Activated CD4-positive, CD25-positive, alpha-beta regulatory T cell treated with anti-CD3 and anti-CD28 coated beads, Interleukin-2, amount 50 U/mL, for 72 hours (primary cell): Measurements from ENCODE around the gene CNTNAP5.

Experiments used
- DNase-seq: peaks from one replicate; pipeline ENCODE4 v3.0.0; 2021

Gene CNTNAP5

DNA sequence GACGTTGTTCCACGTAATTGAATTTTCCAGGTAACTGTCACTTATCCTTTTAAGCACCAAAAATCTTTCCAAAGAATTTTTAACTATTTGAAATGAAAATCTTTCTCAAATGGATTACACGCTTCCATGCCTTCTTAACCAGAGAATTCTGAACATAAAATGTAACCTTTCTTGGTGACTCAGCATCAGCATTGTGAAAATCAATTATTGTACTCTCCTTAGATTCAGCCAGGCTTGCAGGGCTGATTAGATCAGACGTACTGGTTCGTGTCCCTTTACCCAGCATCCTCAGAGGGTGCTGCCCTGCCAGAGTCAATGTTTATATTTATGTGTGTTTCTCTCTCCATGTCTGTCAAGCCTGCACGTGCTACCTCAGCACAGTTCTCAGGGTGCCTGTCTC lies 623.9 kb downstream of the CNTNAP5 start:
- DNase-seq = no peak

DNA sequence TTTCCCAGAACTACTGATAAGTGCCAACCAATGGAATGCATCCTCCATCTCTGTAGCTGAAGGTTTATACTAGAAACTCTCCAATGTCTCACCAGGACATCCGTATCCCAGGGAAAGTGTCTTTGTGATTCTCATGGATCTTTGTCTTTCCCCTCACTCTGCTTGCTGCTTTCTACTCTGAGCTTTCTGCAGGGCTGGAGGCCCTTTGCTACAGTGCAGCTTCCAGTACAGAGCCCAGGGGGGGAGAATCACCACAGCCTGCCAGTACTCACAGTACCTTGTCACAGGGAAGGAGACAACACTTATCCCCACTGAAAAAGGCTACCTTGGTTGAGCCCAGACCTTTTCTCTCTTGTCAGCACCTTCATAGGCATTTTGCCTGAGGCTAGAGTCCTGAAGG lies 627.0 kb downstream of the CNTNAP5 start:
- DNase-seq = no peak

DNA sequence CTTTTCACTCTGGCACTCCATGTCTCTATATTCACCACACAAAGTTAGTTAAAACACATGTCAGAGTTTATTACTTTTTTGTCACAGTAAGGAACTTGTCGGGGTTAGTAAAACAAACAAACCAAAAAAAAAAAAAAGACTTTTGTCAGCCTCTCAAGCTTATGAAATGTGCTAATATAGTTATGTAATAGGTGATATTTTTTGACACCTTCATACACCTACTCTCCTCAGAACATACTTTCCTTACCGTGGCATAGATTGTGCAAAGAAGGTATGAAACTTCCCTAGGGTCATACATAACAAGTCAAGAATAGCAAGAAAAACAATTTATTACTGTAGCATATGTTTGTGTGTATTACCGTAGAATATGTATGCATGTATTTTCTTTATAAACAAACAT lies 633.3 kb downstream of the CNTNAP5 start:
- DNase-seq = no peak

DNA sequence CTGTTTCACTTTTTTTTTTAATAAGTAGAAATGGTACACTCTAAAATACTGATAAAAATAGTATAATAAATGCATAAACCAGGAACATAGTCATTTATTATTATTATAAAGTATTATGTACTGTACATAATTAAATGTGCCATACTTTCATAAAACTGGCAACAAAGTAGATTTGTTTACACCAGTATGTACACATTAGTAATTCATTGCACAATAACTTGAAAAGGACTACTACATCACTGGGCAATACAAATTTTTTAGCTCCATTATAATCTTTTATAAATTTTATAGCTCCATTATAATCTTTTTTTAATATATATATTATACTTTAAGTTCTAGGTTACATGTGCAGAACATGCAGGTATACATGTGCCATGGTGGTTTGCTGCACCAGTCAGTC lies 636.5 kb downstream of the CNTNAP5 start:
- DNase-seq = no peak

DNA sequence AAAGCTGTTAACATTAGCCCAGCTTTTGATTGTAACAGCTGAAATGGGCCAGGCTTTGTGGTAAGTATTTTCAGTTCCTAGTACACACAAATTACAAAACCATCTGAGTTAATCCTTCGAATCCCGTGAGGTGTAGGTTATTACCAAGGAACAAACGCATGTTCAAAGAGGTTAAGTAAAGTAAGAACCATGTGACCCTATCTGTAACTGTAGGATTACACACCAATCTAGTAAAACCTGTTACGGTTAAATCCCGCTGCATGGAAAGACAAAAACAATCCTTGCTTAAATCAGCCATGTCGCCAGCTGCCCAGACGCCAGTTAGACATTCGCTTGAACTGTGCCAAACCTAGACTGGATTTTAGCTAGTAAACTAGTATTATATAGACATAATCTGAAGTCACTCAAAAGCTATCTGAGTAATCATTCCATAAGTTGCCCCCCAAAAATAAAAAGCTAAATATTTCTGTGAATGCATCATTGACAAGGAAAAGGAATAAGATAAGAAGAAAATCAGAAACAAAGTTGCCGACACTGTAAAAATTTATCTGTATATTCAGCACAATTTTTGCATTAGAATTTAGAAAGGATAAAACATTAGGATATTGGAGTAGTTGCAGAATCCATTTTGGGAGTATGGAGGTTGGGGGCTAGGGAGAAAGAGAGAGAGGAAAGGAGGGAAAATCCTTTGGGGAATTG lies 638.0 kb downstream of the CNTNAP5 start:
- no peak for DNase-seq

DNA sequence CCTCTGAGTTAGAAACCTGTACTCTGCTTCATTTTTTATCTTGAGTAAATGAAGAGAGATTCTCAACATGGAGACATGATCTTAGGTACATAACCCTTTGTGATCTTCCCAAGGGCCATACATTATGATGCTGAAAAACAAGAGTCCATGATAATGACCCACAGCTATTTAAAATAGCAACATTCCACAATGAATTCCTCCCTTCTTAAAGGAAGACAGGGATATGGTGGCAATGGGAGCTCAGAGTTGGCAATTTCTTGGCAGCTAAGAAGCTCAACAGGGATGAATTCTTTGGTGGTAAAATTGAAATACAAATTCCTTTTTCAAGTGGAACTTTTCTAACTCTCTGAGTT lies 638.5 kb downstream of the CNTNAP5 start:
- no peak for DNase-seq

DNA sequence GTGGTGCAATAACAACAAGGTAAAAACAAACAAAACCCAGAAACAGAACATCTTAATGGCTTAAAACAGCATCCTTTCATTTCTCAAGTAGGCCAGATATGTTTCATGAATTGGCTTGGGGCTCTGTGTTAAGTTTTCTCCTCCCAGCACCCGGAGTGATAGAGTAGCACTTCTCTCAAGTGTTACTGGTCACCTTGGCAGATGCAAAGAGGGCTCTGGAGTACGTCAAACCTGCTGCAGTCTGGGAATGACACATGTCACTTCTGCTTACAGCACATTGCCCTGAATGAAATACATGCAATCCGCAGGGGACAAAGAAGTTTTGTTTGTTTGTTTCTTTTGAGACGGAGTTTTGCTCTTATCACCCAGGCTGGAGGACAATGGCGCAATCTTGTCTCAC lies 639.3 kb downstream of the CNTNAP5 start:
- no peak for DNase-seq

DNA sequence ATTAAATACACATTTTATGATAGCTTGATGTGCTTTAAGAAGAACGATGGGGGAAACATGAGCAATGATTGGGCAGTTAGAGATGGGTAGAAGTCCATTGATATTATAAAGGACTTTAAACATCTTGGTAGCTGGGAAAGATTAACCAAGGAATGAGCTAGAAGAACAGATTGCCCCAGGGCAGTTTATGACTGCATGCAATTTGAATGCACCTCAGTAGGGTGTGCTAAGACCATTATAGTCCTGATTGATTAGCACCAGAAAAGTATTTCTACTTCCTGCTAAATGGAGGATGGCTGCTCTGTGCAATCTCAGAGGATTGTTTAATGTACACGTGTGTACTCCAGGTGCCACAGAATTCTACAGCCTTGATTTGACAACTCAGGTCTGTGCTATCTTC lies 641.9 kb downstream of the CNTNAP5 start:
- no peak for DNase-seq

DNA sequence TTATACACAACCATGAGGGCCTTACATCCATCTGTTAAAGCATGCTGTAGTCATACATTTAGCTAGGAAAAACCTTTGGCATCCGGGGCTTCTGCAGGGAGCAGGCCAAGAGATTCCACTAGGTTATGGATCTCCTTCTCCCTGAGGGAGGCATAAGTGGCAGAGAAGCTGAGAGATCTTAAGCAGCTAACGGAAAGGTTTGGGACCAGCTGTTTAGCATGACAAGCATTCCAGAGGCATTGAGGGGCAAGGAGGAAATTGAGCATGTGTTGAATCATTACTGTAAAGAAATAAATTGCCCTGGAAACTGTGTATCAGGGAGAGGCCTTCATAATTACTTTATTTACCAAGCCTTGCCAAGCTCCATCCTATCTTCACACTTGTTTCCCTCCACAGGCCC lies 643.1 kb downstream of the CNTNAP5 start:
- no peak for DNase-seq

DNA sequence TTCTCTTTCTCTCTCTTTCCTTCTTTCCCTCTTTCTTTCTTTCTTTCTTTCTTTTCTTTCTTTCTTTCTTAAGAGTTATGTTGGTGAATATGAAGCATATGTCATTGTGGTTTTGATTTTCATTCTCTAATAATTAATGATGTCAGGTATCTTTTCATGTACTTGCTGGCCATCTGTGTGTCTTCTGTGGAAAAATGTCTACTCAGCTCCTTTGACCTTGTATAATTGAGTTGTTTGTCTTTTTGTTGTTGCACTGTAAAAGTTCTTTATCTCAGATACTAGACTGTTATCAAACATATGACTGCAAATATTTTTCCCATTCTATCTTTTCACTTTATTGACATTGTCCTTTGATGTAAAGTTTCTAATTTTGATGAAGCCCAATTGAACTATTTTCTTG lies 645.1 kb downstream of the CNTNAP5 start:
- no peak for DNase-seq

DNA sequence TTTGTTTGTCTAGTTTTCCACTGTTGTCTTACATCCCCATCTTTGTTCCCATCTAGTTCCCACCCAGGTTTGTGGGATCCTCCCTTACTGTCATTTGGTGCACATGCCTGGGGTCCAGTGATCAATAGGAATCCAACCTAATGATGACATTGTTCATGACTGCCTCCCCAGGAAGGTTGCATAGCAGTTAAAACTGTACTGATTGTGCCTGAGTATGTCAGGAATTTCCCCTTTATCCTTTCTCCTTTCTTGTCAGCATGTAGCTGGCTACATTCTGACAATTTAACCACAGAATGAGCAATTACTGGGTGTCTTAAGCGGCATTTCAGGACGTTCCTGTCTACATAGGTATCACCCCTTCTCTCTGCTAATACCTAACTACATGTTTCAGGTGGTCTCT lies 653.0 kb downstream of the CNTNAP5 start:
- no peak for DNase-seq

DNA sequence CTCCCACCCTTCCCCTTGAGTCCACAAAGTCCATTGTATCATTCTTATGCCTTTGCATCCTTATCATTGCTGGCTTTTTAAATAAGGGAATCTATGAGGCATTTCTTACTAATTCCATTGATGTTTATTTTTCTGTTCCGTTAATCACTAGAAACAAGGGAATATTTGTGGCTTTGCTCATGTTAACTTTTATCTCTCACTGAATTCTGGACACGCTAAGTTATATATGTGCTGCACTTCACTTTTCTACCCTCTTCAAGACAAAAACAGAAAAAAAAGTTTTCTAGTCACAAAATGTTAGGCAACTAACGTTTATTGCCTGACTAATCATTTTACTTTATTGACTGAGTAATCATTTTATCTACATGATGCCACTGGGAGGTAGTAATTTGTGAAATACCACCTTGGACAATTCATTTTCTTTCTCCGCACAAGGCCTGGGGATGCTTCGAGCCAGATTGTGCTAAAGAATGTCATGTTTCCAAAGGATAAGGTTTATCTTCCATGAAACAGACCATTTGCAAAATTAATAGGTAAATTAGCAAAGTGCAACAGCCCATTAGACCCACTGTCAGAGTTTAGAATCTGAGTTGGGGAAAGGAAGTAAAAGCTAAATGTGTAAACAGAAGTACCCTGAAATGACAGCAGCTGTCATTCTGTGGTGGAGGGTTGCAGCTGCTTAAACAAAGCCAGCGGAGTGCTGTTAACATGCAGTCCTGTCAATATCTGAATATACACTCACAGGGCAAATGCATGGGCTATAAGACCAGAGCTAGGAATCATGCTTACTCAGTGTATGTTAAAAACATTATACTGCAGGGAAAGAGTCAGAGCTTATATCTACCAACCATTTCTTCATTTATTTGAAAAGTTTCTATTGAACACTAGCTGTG lies 658.7 kb downstream of the CNTNAP5 start:
- DNase-seq = no peak

DNA sequence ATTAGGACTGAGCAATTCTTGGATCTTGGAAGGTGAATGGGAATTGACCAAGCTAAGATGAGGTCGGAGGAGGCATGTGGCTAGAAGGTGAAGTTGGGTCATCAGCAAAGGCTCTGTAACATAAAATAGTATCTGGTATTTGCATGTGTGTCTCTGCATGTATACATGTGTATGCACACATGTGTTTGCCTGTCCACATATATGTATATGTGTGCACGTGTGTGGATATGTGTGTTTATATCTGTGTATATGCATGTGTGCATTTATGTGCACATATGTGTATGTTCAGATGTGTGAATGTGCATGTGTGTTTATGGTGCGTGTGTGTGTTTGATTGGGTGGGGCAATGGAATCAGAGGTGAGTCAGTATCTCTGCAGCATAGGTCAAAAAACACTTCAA lies 664.3 kb downstream of the CNTNAP5 start:
- no peak for DNase-seq

DNA sequence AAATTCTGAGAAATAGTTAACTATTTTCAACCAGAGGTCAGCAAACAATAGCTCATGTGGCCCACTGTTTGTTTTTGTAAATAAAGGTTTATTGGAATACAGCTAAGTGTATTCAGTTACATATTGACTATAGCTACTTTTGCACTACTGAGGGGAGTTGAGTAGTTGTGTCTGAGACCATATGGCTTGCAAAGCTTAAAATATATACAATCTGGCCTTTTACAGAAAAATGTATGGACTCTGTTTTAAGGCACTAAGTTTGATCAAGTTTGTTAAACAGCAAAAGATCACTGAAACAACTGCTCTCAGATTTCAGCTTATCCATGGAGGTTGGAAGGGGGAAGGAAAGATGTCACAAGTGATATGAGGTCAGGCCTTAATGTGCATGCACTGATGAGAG lies 667.1 kb downstream of the CNTNAP5 start:
- DNase-seq = no peak

DNA sequence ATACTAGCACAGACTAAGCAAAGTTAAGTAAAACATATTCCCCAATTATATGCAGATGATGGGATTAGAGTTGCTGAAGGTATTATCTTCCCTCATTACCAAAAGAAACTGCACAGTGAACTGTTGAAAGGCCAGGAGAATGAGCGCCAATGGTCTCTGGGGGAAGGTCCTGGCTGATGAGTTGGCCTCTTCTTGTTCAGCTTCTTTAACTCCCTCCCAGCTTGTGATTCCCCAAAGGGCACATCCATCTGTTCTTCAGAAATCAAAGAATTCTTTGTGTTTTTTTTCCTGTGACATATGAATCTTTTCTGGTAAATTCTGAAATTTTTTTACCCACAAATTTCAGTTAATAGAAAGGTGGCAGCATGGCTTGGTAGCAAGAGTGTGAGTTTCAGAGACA lies 667.6 kb downstream of the CNTNAP5 start:
- DNase-seq = no peak

DNA sequence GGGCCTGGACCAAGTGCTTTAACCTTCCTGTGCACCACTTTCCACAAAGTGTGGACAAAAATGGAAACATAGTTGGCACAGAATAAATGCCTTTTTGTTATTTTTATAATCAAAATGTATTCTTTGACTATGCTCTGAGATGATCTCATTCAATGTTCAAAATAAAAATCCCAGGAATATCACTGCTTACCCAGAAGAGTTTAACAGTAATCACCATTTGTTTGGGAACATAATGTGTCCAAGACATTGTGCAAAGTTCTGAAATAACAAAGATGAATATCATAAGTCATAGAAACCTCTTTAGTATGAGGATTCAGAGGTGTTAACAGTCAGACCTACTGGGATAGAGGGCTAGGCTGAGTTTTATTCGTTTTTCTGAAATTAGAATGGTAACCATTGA lies 668.1 kb downstream of the CNTNAP5 start:
- DNase-seq = no peak

DNA sequence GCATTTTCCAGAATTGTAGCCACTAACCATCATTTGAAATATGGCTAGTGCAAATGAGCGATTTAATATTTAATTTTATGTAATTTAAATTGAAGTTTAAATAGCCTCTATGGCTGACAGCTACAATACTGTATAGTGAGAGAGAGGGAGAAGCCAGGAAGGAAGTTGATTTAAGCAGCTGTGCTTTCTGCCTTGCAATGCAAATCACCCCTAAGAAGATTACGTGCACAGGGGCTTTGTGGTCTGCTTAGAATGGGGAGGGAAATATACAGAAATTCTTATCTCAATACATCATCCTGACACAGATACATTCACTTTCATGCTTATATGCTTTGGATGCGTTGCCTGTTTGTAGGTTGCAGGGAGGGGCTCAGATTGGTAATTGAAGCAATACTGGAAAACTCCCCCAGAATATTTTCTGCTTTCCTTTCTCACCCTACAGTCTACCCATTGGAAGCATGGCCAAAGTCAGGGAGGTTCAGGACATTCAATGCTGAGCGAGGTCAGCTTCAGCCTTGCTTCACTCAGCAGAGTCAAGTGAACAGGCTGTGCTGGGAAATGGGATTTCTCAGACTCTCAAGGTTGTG lies 674.0 kb downstream of the CNTNAP5 start:
- no peak for DNase-seq

DNA sequence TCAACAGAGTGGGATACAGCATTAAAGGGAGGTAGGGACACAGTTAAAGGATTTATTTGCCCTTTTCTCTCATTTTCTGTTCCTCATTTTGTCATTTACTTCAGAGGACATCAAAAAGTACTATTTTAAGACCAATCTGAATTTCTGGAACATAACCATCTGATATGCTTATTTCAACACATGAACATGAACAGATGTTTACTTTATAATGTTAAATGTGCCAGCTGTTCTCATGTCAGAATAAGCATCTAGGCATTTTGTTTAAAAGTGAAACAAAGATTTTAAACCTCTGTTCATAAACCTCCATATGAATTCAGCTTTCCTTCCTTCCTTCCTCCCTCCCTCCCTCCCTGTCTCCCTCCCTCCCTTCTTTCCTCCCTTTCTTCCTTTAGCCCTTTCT lies 677.7 kb downstream of the CNTNAP5 start:
- no peak for DNase-seq

DNA sequence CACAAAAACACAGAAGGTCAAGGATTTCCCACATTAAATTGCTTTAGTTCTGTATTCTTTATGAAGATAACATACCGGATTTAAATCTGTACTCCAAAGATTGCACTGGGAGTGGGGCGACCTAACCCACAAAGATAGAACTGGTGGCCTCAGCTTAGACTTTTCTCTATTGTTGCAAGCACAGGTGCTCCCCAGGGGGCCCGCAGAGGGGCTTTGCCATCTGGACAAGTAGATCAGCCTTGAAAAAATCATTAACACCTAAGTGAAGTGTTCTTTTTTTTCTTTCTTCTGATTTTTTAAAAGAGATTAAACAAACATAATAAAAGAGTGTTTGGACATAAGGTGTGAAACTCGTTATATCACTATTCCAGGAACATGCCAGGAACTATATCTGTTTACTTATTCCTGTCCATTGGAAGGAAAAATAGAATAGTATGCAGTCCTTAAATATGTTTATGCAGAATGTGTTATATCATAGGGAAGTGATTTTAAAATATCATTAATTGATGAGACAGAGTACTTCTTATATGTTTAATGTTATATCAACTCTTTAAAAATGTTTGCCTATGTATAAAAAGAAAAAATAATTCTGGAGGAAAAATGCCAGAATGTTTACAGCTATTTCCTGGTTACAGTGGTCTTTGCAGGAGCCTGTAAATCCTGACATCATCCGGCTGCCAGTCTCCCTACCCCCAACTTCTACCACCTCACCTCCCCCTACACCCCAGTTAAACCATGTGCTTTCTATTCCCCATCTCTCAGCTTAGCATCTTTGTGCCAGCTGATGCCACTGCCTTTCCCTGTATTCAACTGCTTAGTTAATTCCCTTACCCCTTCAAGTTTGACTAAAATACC lies 679.2 kb downstream of the CNTNAP5 start:
- DNase-seq = no peak

DNA sequence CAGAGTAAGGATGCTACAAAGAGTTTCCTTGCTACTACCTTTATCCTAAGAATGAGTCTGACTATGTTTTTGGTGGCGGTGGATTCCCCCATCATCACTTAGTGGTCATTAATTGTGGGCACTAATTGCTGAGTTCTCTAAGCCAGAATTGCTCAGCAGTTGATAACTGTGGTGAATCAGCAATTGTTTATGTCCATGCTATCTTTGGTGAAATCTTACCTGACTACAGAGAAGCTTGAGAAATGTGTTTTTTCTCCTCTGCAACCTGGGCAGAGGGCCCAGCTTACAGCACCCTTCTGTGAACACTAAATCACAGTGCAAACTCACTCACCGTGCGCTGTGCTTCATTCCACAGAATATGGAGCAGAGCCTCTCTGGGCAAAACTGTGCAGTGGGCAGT lies 683.6 kb downstream of the CNTNAP5 start:
- DNase-seq = no peak

DNA sequence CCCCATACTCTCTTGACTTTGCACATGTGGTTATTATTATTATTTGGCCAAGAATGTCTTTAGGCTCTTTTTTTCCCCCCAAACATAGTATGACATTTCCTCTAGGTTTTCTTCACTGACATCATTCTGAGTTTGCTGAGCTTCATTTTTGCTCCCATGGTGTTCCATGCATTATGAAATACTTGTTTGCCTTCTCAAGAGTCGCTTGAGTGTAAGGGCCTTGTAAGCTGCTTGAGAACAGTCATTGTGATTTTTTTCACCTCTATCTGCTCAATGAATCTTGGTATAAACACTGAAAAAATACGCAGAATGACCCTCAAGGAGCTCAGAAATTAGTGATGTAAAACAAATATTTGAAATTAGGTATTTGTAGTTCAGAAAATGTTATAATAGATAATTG lies 688.9 kb downstream of the CNTNAP5 start:
- DNase-seq = no peak

DNA sequence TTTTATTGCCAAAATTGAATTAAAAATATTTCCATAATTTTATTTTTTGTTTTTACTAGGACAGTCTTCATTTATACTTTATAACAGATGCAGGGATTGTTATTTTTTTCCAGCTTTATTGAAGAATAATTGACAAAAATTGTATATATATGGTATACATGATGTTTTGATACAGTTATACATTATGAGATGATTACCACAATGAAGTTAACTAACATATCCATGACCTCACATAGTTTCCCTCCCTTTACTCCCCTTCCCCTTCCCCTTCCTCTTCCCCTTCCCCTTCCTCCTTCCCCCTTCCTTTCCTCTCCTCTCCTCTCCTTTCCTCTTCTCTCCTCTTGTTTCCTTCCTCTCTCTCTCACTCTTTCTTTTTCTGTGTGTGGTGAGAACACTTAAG lies 700.1 kb downstream of the CNTNAP5 start:
- DNase-seq = no peak

DNA sequence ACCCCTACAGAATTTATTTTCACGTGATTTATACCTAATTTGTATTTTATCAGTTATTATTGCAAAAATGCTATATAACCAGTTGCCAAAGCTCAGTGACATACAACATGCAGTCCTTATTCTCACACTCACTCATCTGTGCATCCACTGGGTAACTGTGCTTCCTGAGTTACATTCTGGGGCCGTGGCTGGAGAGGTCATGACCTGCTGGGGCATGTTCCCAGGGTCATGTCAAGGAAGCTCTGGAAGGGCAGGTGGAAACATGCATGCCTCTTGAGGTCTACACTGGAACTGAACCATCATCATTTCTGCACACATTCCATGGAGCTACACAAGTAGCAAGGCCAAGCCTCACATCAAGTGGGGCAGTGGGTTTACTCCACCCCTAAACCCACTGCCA lies 715.5 kb downstream of the CNTNAP5 start:
- no peak for DNase-seq
